ENCODE results near the gene WEE1.

WEE1 gene

GRCh38 chr11:9573052-9573774 is at the start of gene WEE1:
Gene WEE1 (plus strand): TSS chr11:9573670. CDS start chr11:9573934, 264 bp downstream.
- peak within 1 kb of the TSS; percentile 93 for H3K9ac ChIP-seq
- peaks cover 37% of the 10 kb centered on the region for H3K4me1 ChIP-seq (ENCODE audit: low read depth, poor library complexity, severe bottlenecking)
- H3K27ac ChIP-seq = peak within 1 kb of the TSS; percentile 82
- TF ChIP-seq CTCF (conservative IDR thresholded peaks at IDR 0.05; ENCODE audit: low read depth, low read length) = no peak
- H3K79me2 ChIP-seq (ENCODE audit: insufficient read depth, low read depth) = peaks cover 41% of the 10 kb centered on the region
- no peaks in the 10 kb centered on the region for H3K27me3 ChIP-seq (ENCODE audit: insufficient read depth, low read depth)
- H3K36me3 ChIP-seq (ENCODE audit: insufficient read depth) = peaks cover 20% of the 10 kb centered on the region; the same call in 1 of the 2 replicates
- H4K20me1 ChIP-seq (ENCODE audit: insufficient read depth) = peaks cover 15% of the 10 kb centered on the region
- no peak within 1 kb of the TSS for H3K4me3 ChIP-seq (IDR thresholded peaks at IDR 0.05; ENCODE audit: insufficient read depth, low read depth, low read length)
- peak within 1 kb of the TSS; percentile 90 for H2AFZ ChIP-seq (ENCODE audit: low read depth)
- peak within 1 kb of the TSS; percentile 91 for H3K4me2 ChIP-seq

GRCh38 chr11:9524001-9524400 is 49.5 kb upstream of the WEE1 start:
- Histone ChIP-seq H3K36me3 (ENCODE audit: insufficient read depth) (no peaks in the 10 kb centered on the region), H4K20me1 (ENCODE audit: insufficient read depth) (no peaks in the 10 kb centered on the region), H2AFZ (ENCODE audit: low read depth) (no peak overlapping the region), H3K27me3 (ENCODE audit: insufficient read depth, low read depth) (no peaks in the 10 kb centered on the region), H3K27ac (no peak overlapping the region), H3K4me2 (no peak overlapping the region; the same call in 1 of the 2 replicates), H3K4me3 (IDR thresholded peaks at IDR 0.05; ENCODE audit: insufficient read depth, low read depth, low read length) (no peak overlapping the region), H3K4me1 (ENCODE audit: low read depth, poor library complexity, severe bottlenecking) (peaks cover 20% of the 10 kb centered on the region), H3K9ac (no peak overlapping the region), H3K79me2 (ENCODE audit: insufficient read depth, low read depth) (no peaks in the 10 kb centered on the region)
- TF ChIP-seq CTCF (conservative IDR thresholded peaks at IDR 0.05; ENCODE audit: low read depth, low read length) = no peak

GRCh38 chr11:9525116-9525515 is 48.4 kb upstream of the WEE1 start:
- TF ChIP-seq CTCF (conservative IDR thresholded peaks at IDR 0.05; ENCODE audit: low read depth, low read length) = no peak
- no peaks in the 10 kb centered on the region for H4K20me1 ChIP-seq (ENCODE audit: insufficient read depth)
- no peak overlapping the region for H2AFZ ChIP-seq (ENCODE audit: low read depth)
- H3K9ac ChIP-seq = no peak overlapping the region
- H3K27me3 ChIP-seq (ENCODE audit: insufficient read depth, low read depth) = no peaks in the 10 kb centered on the region
- no peak overlapping the region for H3K27ac ChIP-seq
- H3K4me3 ChIP-seq (IDR thresholded peaks at IDR 0.05; ENCODE audit: insufficient read depth, low read depth, low read length) = no peak overlapping the region
- no peaks in the 10 kb centered on the region for H3K79me2 ChIP-seq (ENCODE audit: insufficient read depth, low read depth)
- H3K4me2 ChIP-seq = peak overlapping the region; percentile 26; the same call in 1 of the 2 replicates
- H3K4me1 ChIP-seq (ENCODE audit: low read depth, poor library complexity, severe bottlenecking) = peaks cover 20% of the 10 kb centered on the region
- H3K36me3 ChIP-seq (ENCODE audit: insufficient read depth) = no peaks in the 10 kb centered on the region

GRCh38 chr11:9527481-9528135 is 45.9 kb upstream of the WEE1 start:
- Histone ChIP-seq H3K79me2 (ENCODE audit: insufficient read depth, low read depth) (no peaks in the 10 kb centered on the region), H3K4me3 (IDR thresholded peaks at IDR 0.05; ENCODE audit: insufficient read depth, low read depth, low read length) (no peak overlapping the region), H3K4me1 (ENCODE audit: low read depth, poor library complexity, severe bottlenecking) (peaks cover 20% of the 10 kb centered on the region), H3K27me3 (ENCODE audit: insufficient read depth, low read depth) (no peaks in the 10 kb centered on the region), H4K20me1 (ENCODE audit: insufficient read depth) (no peaks in the 10 kb centered on the region), H3K4me2 (no peak overlapping the region), H3K9ac (no peak overlapping the region), H2AFZ (ENCODE audit: low read depth) (no peak overlapping the region), H3K27ac (no peak overlapping the region), H3K36me3 (ENCODE audit: insufficient read depth) (no peaks in the 10 kb centered on the region)
- no peak for TF ChIP-seq CTCF (conservative IDR thresholded peaks at IDR 0.05; ENCODE audit: low read depth, low read length)

Data from KMS-11 (cell line).